H1 (cell line): ENCODE data around the gene VSTM2L.

Experiments
- ASH2L ChIP-seq: fragments of 200-600, 300-600 bp; sonication (generic); IDR thresholded peaks from one replicate; pipeline ENCODE4 v1.7.1; 2017; ENCODE audit warnings: low read length
- EGR1 ChIP-seq: IDR thresholded peaks from 2 replicates; pipeline ENCODE4 v1.6.1; 2011; ENCODE audit warnings: low read depth, low read length, borderline replicate concordance
- EZH2 ChIP-seq: fragments of 200-600 bp; sonication (generic); IDR thresholded peaks from 2 replicates; pipeline ENCODE4 v1.7.1; 2012; ENCODE audit warnings: low read depth, mild to moderate bottlenecking, moderate library complexity, low read length, inconsistent platforms; ENCODE audit not compliant: severe bottlenecking
- RAD21 ChIP-seq, 2 experiments: IDR thresholded peaks in 1 of 2; conservative IDR thresholded peaks in 1 of 2; 2 replicates each; pipeline ENCODE4 v1.6.1; 2011; ENCODE audit warnings: low read depth in 2 of 2, low read length in 2 of 2, improper control_type of control experiment in 1 of 2, inconsistent platforms in 1 of 2, mild to moderate bottlenecking in 1 of 2, moderate library complexity in 1 of 2
- TF ChIP-seq, protein P1 (sequence below), 3 experiments: IDR thresholded peaks; 1 replicate in 2 of 3; 2 replicates in 1 of 3; pipeline versions ENCODE4 v1.5.1 to v1.6.1; 2011; ENCODE audit warnings: low read length in 3 of 3, mild to moderate bottlenecking in 3 of 3, inconsistent platforms in 2 of 3, low read depth in 1 of 3, moderate library complexity in 1 of 3; ENCODE audit not compliant: insufficient read depth in 1 of 3; ENCODE audit errors: control extremely low read depth in 1 of 3
- TF ChIP-seq, protein P2 (sequence below): IDR thresholded peaks from 2 replicates; pipeline ENCODE4 v1.6.1; 2012; ENCODE audit warnings: inconsistent platforms

- no peak for TF ChIP-seq RAD21 (IDR thresholded peaks at IDR 0.05 in 1 of 2, conservative IDR thresholded peaks at IDR 0.05 in 1 of 2; ENCODE audit: low read depth in 2 of 2, low read length in 2 of 2)
- TF ChIP-seq, protein P1, sequence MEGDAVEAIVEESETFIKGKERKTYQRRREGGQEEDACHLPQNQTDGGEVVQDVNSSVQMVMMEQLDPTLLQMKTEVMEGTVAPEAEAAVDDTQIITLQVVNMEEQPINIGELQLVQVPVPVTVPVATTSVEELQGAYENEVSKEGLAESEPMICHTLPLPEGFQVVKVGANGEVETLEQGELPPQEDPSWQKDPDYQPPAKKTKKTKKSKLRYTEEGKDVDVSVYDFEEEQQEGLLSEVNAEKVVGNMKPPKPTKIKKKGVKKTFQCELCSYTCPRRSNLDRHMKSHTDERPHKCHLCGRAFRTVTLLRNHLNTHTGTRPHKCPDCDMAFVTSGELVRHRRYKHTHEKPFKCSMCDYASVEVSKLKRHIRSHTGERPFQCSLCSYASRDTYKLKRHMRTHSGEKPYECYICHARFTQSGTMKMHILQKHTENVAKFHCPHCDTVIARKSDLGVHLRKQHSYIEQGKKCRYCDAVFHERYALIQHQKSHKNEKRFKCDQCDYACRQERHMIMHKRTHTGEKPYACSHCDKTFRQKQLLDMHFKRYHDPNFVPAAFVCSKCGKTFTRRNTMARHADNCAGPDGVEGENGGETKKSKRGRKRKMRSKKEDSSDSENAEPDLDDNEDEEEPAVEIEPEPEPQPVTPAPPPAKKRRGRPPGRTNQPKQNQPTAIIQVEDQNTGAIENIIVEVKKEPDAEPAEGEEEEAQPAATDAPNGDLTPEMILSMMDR (IDR thresholded peaks at IDR 0.05; ENCODE audit: control extremely low read depth in 1 of 3, insufficient read depth in 1 of 3, low read depth in 1 of 3, low read length in 3 of 3), result no peak
- TF ChIP-seq, protein P2, sequence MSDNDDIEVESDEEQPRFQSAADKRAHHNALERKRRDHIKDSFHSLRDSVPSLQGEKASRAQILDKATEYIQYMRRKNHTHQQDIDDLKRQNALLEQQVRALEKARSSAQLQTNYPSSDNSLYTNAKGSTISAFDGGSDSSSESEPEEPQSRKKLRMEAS, result no peak
- TF ChIP-seq EZH2, result no peak
- no peak for TF ChIP-seq EGR1
- no peak for TF ChIP-seq ASH2L
Observed at GRCh38 chr20:37886851-37887297, 16.1 kb upstream of the VSTM2L start.
